GM12801 (cell line): ENCODE data around the gene CDHR1.

ENCODE experiments used
- CTCF ChIP-seq: IDR thresholded peaks from one replicate; pipeline ENCODE4 v1.5.1; 2011; ENCODE audit warnings: control low read depth; ENCODE audit not compliant: insufficient read length; ENCODE audit errors: extremely low read depth

The CDHR1 gene

GRCh38 chr10:84172467-84173356 lies 21.6 kb upstream of the CDHR1 start:
- no peak for TF ChIP-seq CTCF

GRCh38 chr10:84173501-84173929 lies 20.8 kb upstream of the CDHR1 start, which contains the start of gene GPR15LG:
Gene GPR15LG, plus strand, starts transcription at chr10:84173801. Its CDS starts 51 bp downstream, at chr10:84173852.
- TF ChIP-seq CTCF: no peak

- no peak for TF ChIP-seq CTCF
These were observed 18.9 kb upstream of the CDHR1 start for GRCh38 chr10:84175436-84175835.

- TF ChIP-seq CTCF: no peak
These were observed 18.0 kb upstream of the CDHR1 start for GRCh38 chr10:84176351-84176750.

- no peak for TF ChIP-seq CTCF
These were observed 17.4 kb upstream of the CDHR1 start for GRCh38 chr10:84176836-84177474.

GRCh38 chr10:84177541-84178141 lies 16.7 kb upstream of the CDHR1 start:
- no peak for TF ChIP-seq CTCF

GRCh38 chr10:84178160-84178609 lies 16.2 kb upstream of the CDHR1 start:
- no peak for TF ChIP-seq CTCF
